WTC11 (cell line): ENCODE data around the gene ADAM8. TPM values are rescaled to one million over a fixed set of nuclear protein-coding genes. Genes with fewer than 3 reads are reported as not detected.
A peak's percentile ranks its signal among the peaks of the same experiment; 100 is the strongest.

Experiments
- ATAC-seq: fragments of 200-7000 bp; cut with Tn5 transposase; 2 replicates; pipeline ENCODE4 v1.10.0; 2021; ENCODE audit warnings: mild to moderate bottlenecking, moderate library complexity
- CTCF ChIA-PET: fragments of 300-600 bp; sonication (Branson Sonifier 250); formaldehyde crosslinking; loops from one replicate; lab custom pipeline; 2021; ENCODE audit warnings: antibody characterized with exemption; lab: Charles Lee
- POLR2A ChIA-PET: fragments of 350-600 bp; sonication (Branson Sonifier 250); formaldehyde crosslinking; loops from one replicate; lab custom pipeline; 2021; ENCODE audit warnings: antibody characterized with exemption; lab: Charles Lee
- DNase-seq: peaks from one replicate; pipeline ENCODE4 v3.0.0; 2021; ENCODE audit warnings: low spot score
- H3K27ac Mint-ChIP-seq: 2 replicates; pipeline ENCODE4 v1.8.0; 2021; ENCODE audit warnings: mixed read lengths
- H3K27me3 Mint-ChIP-seq: 2 replicates; pipeline ENCODE4 v1.8.0; 2021; ENCODE audit warnings: low read depth, mild to moderate bottlenecking, moderate library complexity, mixed read lengths
- H3K36me3 Mint-ChIP-seq: 2 replicates; pipeline ENCODE4 v1.8.0; 2021; ENCODE audit warnings: mixed read lengths
- H3K4me1 Mint-ChIP-seq: 2 replicates; pipeline ENCODE4 v1.8.0; 2022; ENCODE audit warnings: mixed read lengths
- H3K4me3 Mint-ChIP-seq: 2 replicates; pipeline ENCODE4 v1.8.0; 2021; ENCODE audit warnings: mild to moderate bottlenecking, moderate library complexity, mixed read lengths
- H3K9me3 Mint-ChIP-seq: 2 replicates; pipeline ENCODE4 v1.8.0; 2021; ENCODE audit warnings: mixed read lengths
- AFF4 ChIP-seq: sonication (generic); formaldehyde crosslinking; IDR thresholded peaks from 2 replicates; pipeline ENCODE4 v1.8.1; 2023; ENCODE audit warnings: mild to moderate bottlenecking, missing genetic modification reagents, borderline replicate concordance
- FOXP1 ChIP-seq: sonication (generic); formaldehyde crosslinking; IDR thresholded peaks from 2 replicates; pipeline ENCODE4 v1.8.0; 2022; ENCODE audit warnings: missing genetic modification reagents, mild to moderate bottlenecking, moderate library complexity, borderline replicate concordance
- HMGXB4 ChIP-seq: sonication (generic); formaldehyde crosslinking; IDR thresholded peaks from 2 replicates; pipeline ENCODE4 v1.8.1; 2023; ENCODE audit warnings: mild to moderate bottlenecking, moderate library complexity, missing genetic modification reagents
- MXD4 ChIP-seq: fragments of 250-450 bp; sonication (Bioruptor Pico); IDR thresholded peaks from 2 replicates; pipeline ENCODE4 v1.8.0; 2021; ENCODE audit warnings: mild to moderate bottlenecking, moderate library complexity, borderline replicate concordance
- MYBL2 ChIP-seq: sonication (generic); formaldehyde crosslinking; IDR thresholded peaks from 2 replicates; pipeline ENCODE4 v1.8.1; 2023; ENCODE audit warnings: mild to moderate bottlenecking, moderate library complexity, missing genetic modification reagents
- PRDM15 ChIP-seq: sonication (generic); formaldehyde crosslinking; IDR thresholded peaks from 2 replicates; pipeline ENCODE4 v1.8.0; 2022; ENCODE audit warnings: missing genetic modification reagents
- SP1 ChIP-seq: sonication (generic); formaldehyde crosslinking; conservative IDR thresholded peaks from 2 replicates; pipeline ENCODE4 v1.8.1; 2022; ENCODE audit warnings: missing genetic modification reagents
- STAT6 ChIP-seq: sonication (generic); formaldehyde crosslinking; conservative IDR thresholded peaks from 2 replicates; pipeline ENCODE4 v1.8.1; 2023; ENCODE audit warnings: mild to moderate bottlenecking, low read depth, missing genetic modification reagents, moderate library complexity
- TP53 ChIP-seq: sonication (generic); formaldehyde crosslinking; IDR thresholded peaks from 2 replicates; pipeline ENCODE4 v1.8.1; 2023; ENCODE audit warnings: mild to moderate bottlenecking, missing genetic modification reagents
- USF2 ChIP-seq: sonication (generic); formaldehyde crosslinking; IDR thresholded peaks from 2 replicates; pipeline ENCODE4 v1.8.1; 2023; ENCODE audit warnings: mild to moderate bottlenecking, missing genetic modification reagents, moderate library complexity
- ZMAT4 ChIP-seq: fragments of 250-450 bp; sonication (Bioruptor Pico); IDR thresholded peaks from 2 replicates; pipeline ENCODE4 v1.9.0; 2021; ENCODE audit warnings: mild to moderate bottlenecking
- ZNF121 ChIP-seq: sonication (generic); formaldehyde crosslinking; IDR thresholded peaks from 2 replicates; pipeline ENCODE4 v1.8.0; 2023; ENCODE audit warnings: missing genetic modification reagents
- ZNF512 ChIP-seq: sonication (generic); formaldehyde crosslinking; IDR thresholded peaks from 2 replicates; pipeline ENCODE4 v1.8.1; 2022; ENCODE audit warnings: missing genetic modification reagents, borderline replicate concordance
- total RNA-seq: library from RNA; stranded (reverse); gene quantifications from 3 replicates; pipeline ENCODE4 v1.2.3, GENCODE V29; 2021

ADAM8 gene
- total RNA-seq, 1 experiment from 2014 or later = 7.2 TPM

GRCh38 chr10:133262696-133263095 is 14.0 kb downstream of the ADAM8 start:
- Mint-ChIP-seq H3K36me3 (no peaks in the 10 kb centered on the region), H3K27me3 (peaks cover 19% of the 10 kb centered on the region), H3K4me3 (peak overlapping the region; percentile 59), H3K9me3 (no peaks in the 10 kb centered on the region), H3K27ac (no peak overlapping the region), H3K4me1 (peaks cover 4% of the 10 kb centered on the region)
- no peak for ATAC-seq
- no peak for TF ChIP-seq MYBL2 (CRISPR knock-in tag)
- no peak for TF ChIP-seq AFF4 (CRISPR knock-in tag)
- peak; percentile 20; the same call in 1 of the 2 replicates for TF ChIP-seq PRDM15 (CRISPR knock-in tag)
- TF ChIP-seq ZNF512 = no peak
- no peak for TF ChIP-seq ZNF121 (CRISPR knock-in tag)
- CTCF ChIA-PET = interaction anchor here (0.5 to 1.6 kb wide), 5 partner anchors 12 to 307 kb away, joined by 3 to 7 read pairs (median 4); no protein-coding TSS in a partner anchor
- DNase-seq = no peak
- POLR2A ChIA-PET = interaction anchor here (0.6 kb wide), 1 partner anchor 312 kb away, joined by 7 read pairs; no protein-coding TSS in a partner anchor

- Mint-ChIP-seq H3K4me1 (peaks cover 12% of the 10 kb centered on the region), H3K27me3 (peaks cover 19% of the 10 kb centered on the region), H3K36me3 (no peaks in the 10 kb centered on the region), H3K27ac (no peak overlapping the region), H3K4me3 (peak overlapping the region; percentile 59), H3K9me3 (no peaks in the 10 kb centered on the region)
- CTCF ChIA-PET = interaction anchor here (1.3 to 1.4 kb wide), 2 partner anchors 13 to 118 kb away, joined by 3 to 7 read pairs; no protein-coding TSS in a partner anchor
- POLR2A ChIA-PET = no interaction called here
- peak; percentile 81 for DNase-seq
- peak; percentile 33 for ATAC-seq
- TF ChIP-seq TP53 (CRISPR knock-in tag) (no peak), STAT6 (no peak), SP1 (peak; percentile 70), USF2 (0 out of 2 replicates have a peak, but pooled peaks have one; percentile 24), FOXP1 (peak; percentile 6; the same call in 1 of the 2 replicates), PRDM15 (CRISPR knock-in tag) (no peak), HMGXB4 (CRISPR knock-in tag) (peak; percentile 64; the same call in 1 of the 2 replicates), ZMAT4 (CRISPR knock-in tag) (no peak), MXD4 (no peak)
Measured at GRCh38 chr10:133261726-133262325, 14.8 kb downstream of the ADAM8 start.
